GM12878 (cell line): ENCODE results near the gene THOC5. TPM values are rescaled to one million over a fixed set of nuclear protein-coding genes. Genes with fewer than 3 reads are reported as not detected.
"Not testable (repeated sequence)": the region's sequence is repeated elsewhere in the genome, so short reads cannot be mapped to it uniquely, and the experiment has no call there.

Experiments
- ATAC-seq: fragments of 200-7000 bp; cut with Tn5 transposase; 3 replicates; pipeline ENCODE4 v1.9.1; 2020; ENCODE audit warnings: mild to moderate bottlenecking, moderate library complexity
- BruUV-seq: library from RNA; stranded (reverse); fragments of 400-500 nt; replicated peaks from 2 replicates; lab custom pipeline; 2021; lab: Mats Ljungman, UMichigan
- CTCF ChIA-PET: fragments of 300-600 bp; sonication (Branson Sonifier 250); formaldehyde crosslinking; extraction: SDS; loops from one replicate; lab custom pipeline; 2021; ENCODE audit warnings: inconsistent platforms; lab: Yijun Ruan, JAX
- POLR2A ChIA-PET: fragments of 350-600 bp; formaldehyde crosslinking; extraction: SDS; loops from one replicate; lab custom pipeline; 2021; ENCODE audit warnings: inconsistent platforms; lab: Charles Lee
- RAD21 ChIA-PET: fragments of 300-600 bp; sonication (Branson Sonifier 250); formaldehyde crosslinking; loops from one replicate; lab custom pipeline; 2023; ENCODE audit warnings: antibody characterized with exemption; ENCODE audit not compliant: unreplicated experiment; lab: Charles Lee
- SMC1A ChIA-PET: fragments of 300-600 bp; sonication (Branson Sonifier 250); formaldehyde crosslinking; loops from one replicate; lab custom pipeline; 2023; ENCODE audit not compliant: unreplicated experiment, uncharacterized antibody; lab: Charles Lee
- DNase-seq: peaks from one replicate; pipeline ENCODE4 v3.0.0-alpha.2; 2011; ENCODE audit warnings: low read depth, low spot score
- FAIRE-seq: peaks from 3 replicates; lab custom pipeline; 2011; peaks lifted over from hg19 to GRCh38; lab: Jason Lieb, UNC
- H2AFZ ChIP-seq: 2 replicates; pipeline ENCODE4 v1.6.0; 2011; ENCODE audit warnings: low read depth, low read length, control low read depth; ENCODE audit not compliant: control insufficient read depth
- H3K27ac ChIP-seq: 2 replicates; pipeline ENCODE4 v1.5.1; 2011; ENCODE audit warnings: control low read depth; ENCODE audit not compliant: control insufficient read depth, insufficient read depth
- H3K27me3 ChIP-seq, 2 experiments: replicated peaks in 1 of 2; 2 replicates each; pipeline versions ENCODE4 v1.6.0 to v1.6.1; 2011; ENCODE audit warnings: low read length in 1 of 2; ENCODE audit not compliant: control insufficient read depth in 2 of 2, insufficient read depth in 2 of 2
- H3K36me3 ChIP-seq, 2 experiments: 2 replicates each; pipeline ENCODE4 v1.5.1; 2011; ENCODE audit warnings: low read length in 1 of 2; ENCODE audit not compliant: control insufficient read depth in 2 of 2, insufficient read depth in 2 of 2
- H3K4me1 ChIP-seq: 2 replicates; pipeline ENCODE4 v1.6.1; 2011; ENCODE audit warnings: mild to moderate bottlenecking, low read length, moderate library complexity, mixed read lengths; ENCODE audit not compliant: control insufficient read depth, insufficient read depth
- H3K4me2 ChIP-seq: 2 replicates; pipeline ENCODE4 v1.6.0; 2011; ENCODE audit warnings: control low read depth; ENCODE audit not compliant: control insufficient read depth, insufficient read depth
- H3K4me3 ChIP-seq: fragments of 200-600 bp; sonication (generic); 2 replicates; pipeline ENCODE4 v1.5.1; 2016
- H3K79me2 ChIP-seq: 2 replicates; pipeline ENCODE4 v1.6.0; 2011; ENCODE audit warnings: low read length; ENCODE audit not compliant: control insufficient read depth, insufficient read depth
- H3K9ac ChIP-seq: 2 replicates; pipeline ENCODE4 v1.8.0; 2011; ENCODE audit warnings: low read length, control low read depth, mixed read lengths; ENCODE audit not compliant: control insufficient read depth, insufficient read depth
- H3K9me3 ChIP-seq: replicated peaks from 3 replicates; pipeline ENCODE4 v1.5.1; 2011; ENCODE audit warnings: mild to moderate bottlenecking, low read length; ENCODE audit not compliant: control insufficient read depth, insufficient read depth
- H4K20me1 ChIP-seq: 2 replicates; pipeline ENCODE4 v1.6.0; 2011; ENCODE audit not compliant: control insufficient read depth, insufficient read depth
- CHD2 ChIP-seq: IDR thresholded peaks from 2 replicates; pipeline ENCODE4 v1.6.1; 2011; ENCODE audit warnings: low read depth, low read length, improper control_type of control experiment, borderline replicate concordance
- EGR1 ChIP-seq, 2 experiments: IDR thresholded peaks; 1 replicate in 1 of 2; 2 replicates in 1 of 2; pipeline ENCODE4 v1.6.1; 2011 to 2012; ENCODE audit warnings: low read depth in 2 of 2, low read length in 2 of 2, borderline replicate concordance in 1 of 2, mild to moderate bottlenecking in 1 of 2, moderate library complexity in 1 of 2
- FOXK2 ChIP-seq: fragments of 450-650 bp; IDR thresholded peaks from 2 replicates; pipeline ENCODE4 v1.6.1; 2017; ENCODE audit warnings: mild to moderate bottlenecking, moderate library complexity
- MEF2B ChIP-seq: fragments of 450-650 bp; IDR thresholded peaks from 2 replicates; pipeline ENCODE4 v1.6.1; 2018; ENCODE audit warnings: mild to moderate bottlenecking, moderate library complexity; ENCODE audit not compliant: partially characterized antibody, poor library complexity, severe bottlenecking
- MTA3 ChIP-seq: IDR thresholded peaks from 2 replicates; pipeline ENCODE4 v1.6.1; 2012; ENCODE audit warnings: low read length, inconsistent platforms, borderline replicate concordance
- SP1 ChIP-seq: IDR thresholded peaks from one replicate; pipeline ENCODE4 v1.6.1; 2011; ENCODE audit warnings: low read depth, low read length
- SUZ12 ChIP-seq: fragments of 200-600 bp; sonication (generic); IDR thresholded peaks from one replicate; pipeline ENCODE4 v1.6.1; 2018; ENCODE audit warnings: antibody characterized with exemption, mild to moderate bottlenecking; ENCODE audit not compliant: unreplicated experiment
- WGBS: methylation state at CpG from one replicate; pipeline ENCODE4 v1.1.6; 2016; ENCODE audit warnings: low lambda C conversion rate; ENCODE audit not compliant: insufficient replicate concordance, insufficient coverage; ENCODE audit errors: missing lambda C conversion rate; 5-methylcytosine and 5-hydroxymethylcytosine counted together
- in situ Hi-C: fragments of 300-500 bp; cut with MboI; formaldehyde crosslinking; loops from 9 replicates; pipeline ENCODE4 v1.14.3; 2018; ENCODE audit warnings: mixed read lengths
- intact Hi-C: fragments of 100-400 bp; cut with micrococcal nuclease; formaldehyde crosslinking; loops from one replicate; pipeline ENCODE4 v1.14.2; 2022; ENCODE audit not compliant: unreplicated experiment
- polyA plus RNA-seq, 11 experiments: library from polyadenylated mRNA; depleted of rRNA in 4 of 11; unstranded in 6 of 11; stranded (reverse) in 5 of 11; fragments of >200 nt; fragmentation: Nextera tagmentation in 4 of 11; fragmentation: Illumina TruSeq in 1 of 11; extraction: Ambion mirVana in 4 of 11; extraction: Trizol in 1 of 11; gene quantifications; 1 replicate in 1 of 11; 2 replicates in 10 of 11; pipeline versions ENCODE4 v1.2.1 to v1.2.3, GENCODE V29; 2011 to 2016; ENCODE audit warnings: inconsistent platforms in 2 of 11, missing spikeins in 2 of 11, low read depth in 1 of 11
- total RNA-seq, 4 experiments: library from RNA; depleted of rRNA in 3 of 4; stranded (reverse); fragments of >200 nt in 3 of 4; fragmentation: Illumina TruSeq in 1 of 4; extraction: Trizol in 1 of 4; gene quantifications; 2 replicates each; pipeline versions ENCODE4 v1.2.1 to v1.2.3, GENCODE V29; 2013 to 2021
- TF ChIP-seq, protein P1 (sequence below): IDR thresholded peaks from 2 replicates; pipeline ENCODE4 v1.6.1; 2012; ENCODE audit warnings: low read length, inconsistent platforms
- TF ChIP-seq, protein P2 (sequence below): fragments of 450-650 bp; IDR thresholded peaks from 2 replicates; pipeline ENCODE4 v1.6.1; 2018; ENCODE audit warnings: mild to moderate bottlenecking, low read depth, moderate library complexity; ENCODE audit not compliant: partially characterized antibody
- TF ChIP-seq, protein P3 (sequence below): IDR thresholded peaks from 2 replicates; pipeline ENCODE4 v1.6.1; 2011; ENCODE audit warnings: mild to moderate bottlenecking, low read depth, low read length, moderate library complexity; ENCODE audit not compliant: insufficient replicate concordance

The THOC5 gene
- total and polyA plus RNA-seq, 10 of the 15 experiments (the other 5 are each of a cell fraction or from before 2014, with no cell fraction given): 20.9 to 44.9 (median 31.4) TPM

DNA sequence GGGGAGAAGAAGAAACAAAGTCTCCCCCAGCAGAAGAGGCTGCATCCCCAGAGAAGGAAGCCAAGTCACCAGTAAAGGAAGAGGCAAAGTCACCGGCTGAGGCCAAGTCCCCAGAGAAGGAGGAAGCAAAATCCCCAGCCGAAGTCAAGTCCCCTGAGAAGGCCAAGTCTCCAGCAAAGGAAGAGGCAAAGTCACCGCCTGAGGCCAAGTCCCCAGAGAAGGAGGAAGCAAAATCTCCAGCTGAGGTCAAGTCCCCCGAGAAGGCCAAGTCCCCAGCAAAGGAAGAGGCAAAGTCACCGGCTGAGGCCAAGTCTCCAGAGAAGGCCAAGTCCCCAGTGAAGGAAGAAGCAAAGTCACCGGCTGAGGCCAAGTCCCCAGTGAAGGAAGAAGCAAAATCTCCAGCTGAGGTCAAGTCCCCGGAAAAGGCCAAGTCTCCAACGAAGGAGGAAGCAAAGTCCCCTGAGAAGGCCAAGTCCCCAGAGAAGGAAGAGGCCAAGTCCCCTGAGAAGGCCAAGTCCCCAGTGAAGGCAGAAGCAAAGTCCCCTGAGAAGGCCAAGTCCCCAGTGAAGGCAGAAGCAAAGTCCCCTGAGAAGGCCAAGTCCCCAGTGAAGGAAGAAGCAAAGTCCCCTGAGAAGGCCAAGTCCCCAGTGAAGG, 64.3 kb downstream of the THOC5 start:
- SMC1A ChIA-PET, H3K27ac ChIP-seq: not testable (repeated sequence)
- 2% methylated on average over 8 of the region's 8 CpGs for WGBS
- peak; percentile 32 for TF ChIP-seq MEF2B
- TF ChIP-seq, all 136 proteins: peak for 1; not testable (repeated sequence) for 135
- H3K4me2 ChIP-seq, FAIRE-seq, intact Hi-C loops, H3K9ac ChIP-seq, H3K4me3 ChIP-seq, ATAC-seq, POLR2A ChIA-PET, RAD21 ChIA-PET, H3K27me3 ChIP-seq, H4K20me1 ChIP-seq, H3K4me1 ChIP-seq, H3K9me3 ChIP-seq, H3K79me2 ChIP-seq, H3K36me3 ChIP-seq, CTCF ChIA-PET, in situ Hi-C loops, DNase-seq, BruUV-seq, H2AFZ ChIP-seq: not testable (repeated sequence)

DNA sequence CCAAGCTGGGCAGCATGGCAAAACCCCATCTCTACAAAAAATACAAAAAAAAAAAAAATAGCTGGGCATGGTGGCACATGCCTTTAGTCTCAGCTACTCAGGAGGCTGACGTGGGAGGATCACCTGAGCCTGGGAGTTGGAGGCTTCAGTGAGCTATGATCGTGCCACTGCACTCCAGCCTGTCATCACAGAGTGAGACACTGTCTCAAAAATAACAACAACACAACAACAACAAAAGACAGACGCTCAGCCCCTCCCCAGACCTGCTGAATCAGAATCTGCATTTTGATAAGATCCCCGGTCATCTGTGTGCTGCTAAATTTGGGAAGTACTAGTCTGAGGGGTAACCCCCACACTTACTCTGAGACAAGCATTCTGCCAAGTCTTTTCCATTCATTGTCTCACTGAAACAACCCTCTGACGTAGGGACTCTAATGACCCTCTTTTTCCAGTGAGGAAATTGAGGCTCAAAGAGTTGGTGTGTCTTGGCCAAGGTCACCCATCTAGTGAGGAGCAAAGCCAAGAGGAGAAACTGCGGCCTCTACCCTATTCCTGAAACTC, 66.1 kb downstream of the THOC5 start:
- Histone ChIP-seq H3K4me2 (no peak overlapping the region), H3K27me3 (no peaks in the 10 kb centered on the region), H2AFZ (no peak overlapping the region), H3K27ac (no peak overlapping the region), H3K4me1 (no peaks in the 10 kb centered on the region), H4K20me1 (no peaks in the 10 kb centered on the region), H3K36me3 (no peaks in the 10 kb centered on the region), H3K79me2 (no peaks in the 10 kb centered on the region), H3K9ac (no peak overlapping the region), H3K9me3 (no peaks in the 10 kb centered on the region; the same call in 2 of the 3 replicates), H3K4me3 (no peak overlapping the region)
- FAIRE-seq (no peak), ATAC-seq (no peak), DNase-seq (no peak)
- ChIA-PET SMC1A (interaction anchor here (1.2 kb wide), 1 partner anchor 24 kb away, joined by 3 read pairs; no protein-coding TSS in a partner anchor), CTCF (no interaction called here), RAD21 (interaction anchor here (1.1 kb wide), 1 partner anchor 16 kb away, joined by 3 read pairs; no protein-coding TSS in a partner anchor), POLR2A (no interaction called here)
- BruUV-seq: no TSS peak
- WGBS: 21% methylated on average over 6 of the region's 6 CpGs
- in situ Hi-C loops: no loop called here
- intact Hi-C loops: no loop called here
- TF ChIP-seq, protein P1, sequence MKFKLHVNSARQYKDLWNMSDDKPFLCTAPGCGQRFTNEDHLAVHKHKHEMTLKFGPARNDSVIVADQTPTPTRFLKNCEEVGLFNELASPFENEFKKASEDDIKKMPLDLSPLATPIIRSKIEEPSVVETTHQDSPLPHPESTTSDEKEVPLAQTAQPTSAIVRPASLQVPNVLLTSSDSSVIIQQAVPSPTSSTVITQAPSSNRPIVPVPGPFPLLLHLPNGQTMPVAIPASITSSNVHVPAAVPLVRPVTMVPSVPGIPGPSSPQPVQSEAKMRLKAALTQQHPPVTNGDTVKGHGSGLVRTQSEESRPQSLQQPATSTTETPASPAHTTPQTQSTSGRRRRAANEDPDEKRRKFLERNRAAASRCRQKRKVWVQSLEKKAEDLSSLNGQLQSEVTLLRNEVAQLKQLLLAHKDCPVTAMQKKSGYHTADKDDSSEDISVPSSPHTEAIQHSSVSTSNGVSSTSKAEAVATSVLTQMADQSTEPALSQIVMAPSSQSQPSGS: no peak
- TF ChIP-seq, protein P2, sequence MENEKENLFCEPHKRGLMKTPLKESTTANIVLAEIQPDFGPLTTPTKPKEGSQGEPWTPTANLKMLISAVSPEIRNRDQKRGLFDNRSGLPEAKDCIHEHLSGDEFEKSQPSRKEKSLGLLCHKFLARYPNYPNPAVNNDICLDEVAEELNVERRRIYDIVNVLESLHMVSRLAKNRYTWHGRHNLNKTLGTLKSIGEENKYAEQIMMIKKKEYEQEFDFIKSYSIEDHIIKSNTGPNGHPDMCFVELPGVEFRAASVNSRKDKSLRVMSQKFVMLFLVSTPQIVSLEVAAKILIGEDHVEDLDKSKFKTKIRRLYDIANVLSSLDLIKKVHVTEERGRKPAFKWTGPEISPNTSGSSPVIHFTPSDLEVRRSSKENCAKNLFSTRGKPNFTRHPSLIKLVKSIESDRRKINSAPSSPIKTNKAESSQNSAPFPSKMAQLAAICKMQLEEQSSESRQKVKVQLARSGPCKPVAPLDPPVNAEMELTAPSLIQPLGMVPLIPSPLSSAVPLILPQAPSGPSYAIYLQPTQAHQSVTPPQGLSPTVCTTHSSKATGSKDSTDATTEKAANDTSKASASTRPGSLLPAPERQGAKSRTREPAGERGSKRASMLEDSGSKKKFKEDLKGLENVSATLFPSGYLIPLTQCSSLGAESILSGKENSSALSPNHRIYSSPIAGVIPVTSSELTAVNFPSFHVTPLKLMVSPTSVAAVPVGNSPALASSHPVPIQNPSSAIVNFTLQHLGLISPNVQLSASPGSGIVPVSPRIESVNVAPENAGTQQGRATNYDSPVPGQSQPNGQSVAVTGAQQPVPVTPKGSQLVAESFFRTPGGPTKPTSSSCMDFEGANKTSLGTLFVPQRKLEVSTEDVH: no peak
- TF ChIP-seq EGR1 (IDR thresholded peaks at IDR 0.05; ENCODE audit: borderline replicate concordance in 1 of 2, low read depth in 2 of 2, low read length in 2 of 2) (no peak), CHD2 (no peak), SUZ12 (no peak), SP1 (no peak), MTA3 (no peak), FOXK2 (no peak)
- TF ChIP-seq, protein P3, sequence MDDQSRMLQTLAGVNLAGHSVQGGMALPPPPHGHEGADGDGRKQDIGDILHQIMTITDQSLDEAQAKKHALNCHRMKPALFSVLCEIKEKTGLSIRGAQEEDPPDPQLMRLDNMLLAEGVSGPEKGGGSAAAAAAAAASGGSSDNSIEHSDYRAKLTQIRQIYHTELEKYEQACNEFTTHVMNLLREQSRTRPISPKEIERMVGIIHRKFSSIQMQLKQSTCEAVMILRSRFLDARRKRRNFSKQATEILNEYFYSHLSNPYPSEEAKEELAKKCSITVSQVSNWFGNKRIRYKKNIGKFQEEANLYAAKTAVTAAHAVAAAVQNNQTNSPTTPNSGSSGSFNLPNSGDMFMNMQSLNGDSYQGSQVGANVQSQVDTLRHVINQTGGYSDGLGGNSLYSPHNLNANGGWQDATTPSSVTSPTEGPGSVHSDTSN: no peak
